ENCODE measurements around the gene GAL3ST3.
"Not testable (repeated sequence)": the region's sequence is repeated elsewhere in the genome, so short reads cannot be mapped to it uniquely, and the experiment has no call there.

The GAL3ST3 gene

DNA sequence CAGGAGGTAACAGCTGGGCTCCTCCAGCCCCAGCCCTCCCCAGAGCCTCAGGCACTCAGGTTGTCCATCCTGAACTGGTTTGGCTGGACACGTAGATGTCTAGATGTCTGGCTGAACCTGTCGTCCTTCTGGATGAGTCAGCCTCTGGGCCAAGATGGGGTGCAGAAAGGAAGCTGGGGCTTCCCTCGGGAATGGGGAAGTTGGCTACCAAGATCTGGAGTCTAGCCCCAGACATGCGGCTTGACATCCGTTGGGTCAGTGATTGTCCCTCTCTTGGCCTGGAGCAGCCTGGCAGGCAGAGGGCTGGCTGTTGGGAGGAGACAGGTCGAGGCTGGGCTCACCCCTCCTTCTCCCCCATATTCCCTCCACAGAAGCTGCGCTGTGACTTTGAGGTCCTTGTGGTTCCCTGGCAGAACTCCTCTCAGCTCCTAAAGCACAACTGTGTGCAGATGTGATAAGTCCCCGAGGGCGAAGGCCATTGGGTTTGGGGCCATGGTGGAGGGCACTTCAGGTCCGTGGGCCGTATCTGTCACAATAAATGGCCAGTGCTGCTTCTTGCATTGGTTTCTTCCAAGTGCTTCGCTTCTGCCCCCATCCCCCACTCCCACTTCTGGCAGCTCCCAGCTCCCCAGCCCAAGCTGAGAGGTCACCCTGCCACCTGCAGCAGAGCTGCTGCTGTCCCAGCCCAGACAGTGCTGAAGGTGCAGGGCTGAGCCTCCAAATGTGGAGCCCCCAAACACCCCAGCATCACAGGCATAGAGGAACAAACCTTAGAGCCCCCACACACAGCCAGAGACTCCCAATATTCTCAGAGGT, 35.8 kb downstream of the GAL3ST3 start:
- Histone ChIP-seq H3K9me3 (no peaks in the 10 kb centered on the region), H3K4me1 (ENCODE audit: control insufficient read depth in 1 of 2, insufficient read depth in 1 of 2, low read depth in 1 of 2, low read length in 1 of 2) (peaks cover 0 to 9% of the 10 kb centered on the region in 2 experiments), H3K27me3 (peaks cover 58% of the 10 kb centered on the region), H3K27ac (no peak overlapping the region), H3K4me3 (ENCODE audit: low read depth in 1 of 2, low read length in 1 of 2) (no peak overlapping the region), H3K36me3 (no peaks in the 10 kb centered on the region)
- TF ChIP-seq, protein P1, sequence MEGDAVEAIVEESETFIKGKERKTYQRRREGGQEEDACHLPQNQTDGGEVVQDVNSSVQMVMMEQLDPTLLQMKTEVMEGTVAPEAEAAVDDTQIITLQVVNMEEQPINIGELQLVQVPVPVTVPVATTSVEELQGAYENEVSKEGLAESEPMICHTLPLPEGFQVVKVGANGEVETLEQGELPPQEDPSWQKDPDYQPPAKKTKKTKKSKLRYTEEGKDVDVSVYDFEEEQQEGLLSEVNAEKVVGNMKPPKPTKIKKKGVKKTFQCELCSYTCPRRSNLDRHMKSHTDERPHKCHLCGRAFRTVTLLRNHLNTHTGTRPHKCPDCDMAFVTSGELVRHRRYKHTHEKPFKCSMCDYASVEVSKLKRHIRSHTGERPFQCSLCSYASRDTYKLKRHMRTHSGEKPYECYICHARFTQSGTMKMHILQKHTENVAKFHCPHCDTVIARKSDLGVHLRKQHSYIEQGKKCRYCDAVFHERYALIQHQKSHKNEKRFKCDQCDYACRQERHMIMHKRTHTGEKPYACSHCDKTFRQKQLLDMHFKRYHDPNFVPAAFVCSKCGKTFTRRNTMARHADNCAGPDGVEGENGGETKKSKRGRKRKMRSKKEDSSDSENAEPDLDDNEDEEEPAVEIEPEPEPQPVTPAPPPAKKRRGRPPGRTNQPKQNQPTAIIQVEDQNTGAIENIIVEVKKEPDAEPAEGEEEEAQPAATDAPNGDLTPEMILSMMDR (IDR thresholded peaks at IDR 0.05), result no peak

DNA sequence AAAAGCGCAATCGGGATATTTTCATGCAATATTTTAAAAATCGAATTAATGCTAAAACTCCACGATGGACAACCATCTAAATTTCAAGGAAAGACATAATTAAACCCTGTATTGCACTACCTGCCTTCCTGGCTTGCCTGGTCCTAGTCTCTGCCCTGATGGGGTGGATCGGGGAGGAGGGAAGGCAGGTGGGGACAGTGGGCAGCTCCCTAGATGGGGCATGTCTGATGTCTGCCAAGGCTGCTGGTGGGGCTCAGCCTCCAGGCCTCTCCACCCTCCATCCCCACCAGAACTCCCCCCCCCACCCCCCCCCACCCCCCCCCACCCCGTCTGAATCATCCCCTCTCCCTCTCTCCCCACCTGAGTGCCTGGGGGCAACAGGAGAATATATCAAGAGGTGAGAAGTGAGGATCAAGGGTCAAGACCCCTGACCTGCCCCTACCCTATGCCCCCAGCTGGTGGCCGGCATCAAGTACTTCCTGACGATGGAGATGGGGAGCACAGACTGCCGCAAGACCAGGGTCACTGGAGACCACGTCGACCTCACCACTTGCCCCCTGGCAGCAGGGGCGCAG, 36.5 kb downstream of the GAL3ST3 start:
- peaks cover 0 to 9% of the 10 kb centered on the region in 2 experiments for H3K4me1 ChIP-seq (ENCODE audit: control insufficient read depth in 1 of 2, insufficient read depth in 1 of 2, low read depth in 1 of 2, low read length in 1 of 2)
- no peak overlapping the region for H3K27ac ChIP-seq
- no peaks in the 10 kb centered on the region for H3K9me3 ChIP-seq
- H3K36me3 ChIP-seq, result no peaks in the 10 kb centered on the region
- H3K4me3 ChIP-seq (ENCODE audit: low read depth in 1 of 2, low read length in 1 of 2), result no peak overlapping the region
- TF ChIP-seq, protein P1 (IDR thresholded peaks at IDR 0.05), result no peak
- peaks cover 62% of the 10 kb centered on the region for H3K27me3 ChIP-seq

DNA sequence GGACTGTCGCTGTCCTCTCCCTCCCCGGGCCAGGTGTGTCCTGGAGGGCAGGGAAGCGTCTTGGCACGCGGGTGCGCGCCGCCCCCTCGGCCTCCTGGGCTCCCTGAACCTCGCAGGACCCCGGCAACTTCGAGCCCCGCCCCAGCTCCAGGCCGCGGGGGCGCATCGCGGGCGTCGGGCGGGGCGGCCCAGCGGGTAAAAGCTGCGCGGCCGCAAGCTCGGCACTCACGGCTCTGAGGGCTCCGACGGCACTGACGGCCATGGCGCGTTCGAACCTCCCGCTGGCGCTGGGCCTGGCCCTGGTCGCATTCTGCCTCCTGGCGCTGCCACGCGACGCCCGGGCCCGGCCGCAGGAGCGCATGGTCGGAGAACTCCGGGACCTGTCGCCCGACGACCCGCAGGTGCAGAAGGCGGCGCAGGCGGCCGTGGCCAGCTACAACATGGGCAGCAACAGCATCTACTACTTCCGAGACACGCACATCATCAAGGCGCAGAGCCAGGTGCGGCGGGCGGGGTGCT, 37.1 kb downstream of the GAL3ST3 start, which contains the start of gene CST6:
CST6 (plus strand) TSS at position 224 of the 519 bp plus-strand sequence; CDS start at position 261, 37 bp downstream.
- Histone ChIP-seq H3K4me3 (ENCODE audit: low read depth in 1 of 2, low read length in 1 of 2) (no peak within 1 kb of the TSS), H3K27ac (no peak within 1 kb of the TSS), H3K4me1 (ENCODE audit: control insufficient read depth in 1 of 2, insufficient read depth in 1 of 2, low read depth in 1 of 2, low read length in 1 of 2) (peaks cover 0 to 9% of the 10 kb centered on the region in 2 experiments), H3K27me3 (peaks cover 62% of the 10 kb centered on the region), H3K36me3 (no peaks in the 10 kb centered on the region), H3K9me3 (no peaks in the 10 kb centered on the region)
- TF ChIP-seq, protein P1 (IDR thresholded peaks at IDR 0.05), result no peak

DNA sequence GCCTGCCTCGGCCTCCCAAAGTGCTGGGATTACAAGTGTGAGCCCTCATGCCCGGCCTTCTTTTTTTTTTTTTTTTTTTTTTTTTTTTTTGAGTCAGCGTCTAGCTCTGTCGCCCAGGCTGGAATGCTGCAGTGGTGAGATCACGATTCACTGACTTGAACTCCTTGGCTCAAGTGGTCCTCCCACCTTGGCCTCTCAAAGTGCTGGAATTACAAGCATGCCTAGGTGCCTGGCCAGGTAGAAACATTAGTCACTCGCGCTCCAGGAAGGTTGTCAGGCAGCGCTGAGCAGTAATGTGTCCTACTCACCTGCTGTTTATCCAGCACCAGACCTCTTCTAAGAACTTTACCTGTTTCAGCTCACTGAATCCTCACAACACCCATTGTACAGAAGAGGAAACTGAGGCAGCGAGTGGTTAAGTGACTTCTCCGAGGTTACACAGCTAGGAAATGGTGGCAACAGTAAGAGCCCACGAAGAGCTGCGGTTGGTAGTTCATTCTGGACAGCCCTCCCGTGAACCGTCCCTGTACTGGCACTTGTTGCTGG, 37.6 kb downstream of the GAL3ST3 start:
- Histone ChIP-seq H3K4me1 (ENCODE audit: control insufficient read depth in 1 of 2, insufficient read depth in 1 of 2, low read depth in 1 of 2, low read length in 1 of 2) (peaks cover 0 to 9% of the 10 kb centered on the region in 2 experiments), H3K36me3 (no peaks in the 10 kb centered on the region), H3K27me3 (peaks cover 62% of the 10 kb centered on the region), H3K27ac (no peak overlapping the region), H3K4me3 (ENCODE audit: low read depth in 1 of 2, low read length in 1 of 2) (no peak overlapping the region), H3K9me3 (no peaks in the 10 kb centered on the region)
- TF ChIP-seq, protein P1 (IDR thresholded peaks at IDR 0.05), result no peak

DNA sequence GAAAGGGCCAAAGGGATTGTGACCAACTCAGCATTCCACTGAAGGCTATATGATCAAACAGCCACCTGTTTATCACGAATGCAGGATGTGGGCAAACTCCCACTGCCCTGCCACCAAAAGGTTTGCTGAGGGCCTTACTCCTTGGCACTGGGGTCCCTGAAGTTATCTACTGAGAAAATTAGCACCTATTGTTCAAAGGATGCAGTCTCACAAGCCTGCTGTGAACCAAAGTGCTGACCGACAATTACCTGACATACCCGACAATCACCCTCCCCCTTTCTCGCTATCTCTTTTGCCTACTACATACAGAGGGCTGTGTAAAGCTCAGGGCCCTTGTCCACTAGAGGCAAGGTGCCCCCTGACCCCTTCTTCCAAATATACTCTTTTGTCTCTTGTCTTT, 38.9 kb downstream of the GAL3ST3 start:
- H3K36me3 ChIP-seq; H3K4me1 ChIP-seq (ENCODE audit: control insufficient read depth in 1 of 2, insufficient read depth in 1 of 2, low read depth in 1 of 2, low read length in 1 of 2); H3K9me3 ChIP-seq; H3K4me3 ChIP-seq (ENCODE audit: low read depth in 1 of 2, low read length in 1 of 2); H3K27ac ChIP-seq: not testable (repeated sequence)
- H3K27me3 ChIP-seq, result peaks cover 62% of the 10 kb centered on the region
